Effector memory CD4-positive, alpha-beta T cell (primary cell): ENCODE measurements around the gene ARHGAP19.

Source experiments
- DNase-seq, 3 donors: peaks; one replicate each; pipeline ENCODE4 v3.0.0-alpha.2; 2020
- H3K27ac ChIP-seq: 2 replicates; pipeline ENCODE4 v1.7.0; 2013; ENCODE audit warnings: mild to moderate bottlenecking, low read length, moderate library complexity; ENCODE audit not compliant: insufficient read depth, poor library complexity, severe bottlenecking
- H3K27me3 ChIP-seq: replicated peaks from 2 replicates; pipeline ENCODE4 v1.7.0; 2013; ENCODE audit warnings: mild to moderate bottlenecking, low read length; ENCODE audit not compliant: insufficient read depth, control insufficient read depth, poor library complexity, severe bottlenecking
- H3K36me3 ChIP-seq: 2 replicates; pipeline ENCODE4 v1.7.0; 2013; ENCODE audit warnings: mild to moderate bottlenecking, low read length, moderate library complexity; ENCODE audit not compliant: control insufficient read depth, insufficient read depth
- H3K4me1 ChIP-seq: 2 replicates; pipeline ENCODE4 v1.7.0; 2013; ENCODE audit warnings: low read length, mild to moderate bottlenecking; ENCODE audit not compliant: control insufficient read depth, insufficient read depth, poor library complexity, severe bottlenecking
- H3K4me3 ChIP-seq: 2 replicates; pipeline ENCODE4 v1.7.0; 2013; ENCODE audit warnings: low read length, low read depth, mild to moderate bottlenecking; ENCODE audit not compliant: insufficient read depth, poor library complexity, severe bottlenecking
- H3K9me3 ChIP-seq: 2 replicates; pipeline ENCODE4 v1.7.0; 2013; ENCODE audit warnings: mild to moderate bottlenecking, low read length, moderate library complexity; ENCODE audit not compliant: control insufficient read depth

The ARHGAP19 gene

GRCh38 chr10:97185326-97186058, 106.9 kb downstream of the ARHGAP19 start, which contains the start of gene SLIT1:
SLIT1 (minus strand) TSS chr10:97185959; CDS start chr10:97185674, 285 bp downstream.
- Histone ChIP-seq H3K27me3 (peaks cover 10% of the 10 kb centered on the region), H3K9me3 (no peaks in the 10 kb centered on the region), H3K4me3 (peak within 1 kb of the TSS; percentile 4), H3K4me1 (no peaks in the 10 kb centered on the region), H3K36me3 (no peaks in the 10 kb centered on the region), H3K27ac (no peak within 1 kb of the TSS)
- no peak for DNase-seq

- Histone ChIP-seq H3K27me3 (peaks cover 10% of the 10 kb centered on the region), H3K4me3 (no peak overlapping the region), H3K36me3 (no peaks in the 10 kb centered on the region), H3K9me3 (no peaks in the 10 kb centered on the region), H3K4me1 (no peaks in the 10 kb centered on the region), H3K27ac (no peak overlapping the region)
- DNase-seq: no peak
Measured at GRCh38 chr10:97184971-97185325, 107.5 kb downstream of the ARHGAP19 start.

GRCh38 chr10:97183314-97183713, 109.1 kb downstream of the ARHGAP19 start:
- no peaks in the 10 kb centered on the region for H3K36me3 ChIP-seq
- peaks cover 10% of the 10 kb centered on the region for H3K27me3 ChIP-seq
- no peaks in the 10 kb centered on the region for H3K4me1 ChIP-seq
- H3K27ac ChIP-seq: no peak overlapping the region
- H3K4me3 ChIP-seq: no peak overlapping the region
- no peaks in the 10 kb centered on the region for H3K9me3 ChIP-seq
- no peak for DNase-seq

GRCh38 chr10:97182288-97182990, 110.0 kb downstream of the ARHGAP19 start:
- Histone ChIP-seq H3K36me3 (no peaks in the 10 kb centered on the region), H3K27ac (no peak overlapping the region), H3K27me3 (peaks cover 10% of the 10 kb centered on the region), H3K9me3 (no peaks in the 10 kb centered on the region), H3K4me3 (no peak overlapping the region), H3K4me1 (no peaks in the 10 kb centered on the region)
- no peak for DNase-seq

DNA sequence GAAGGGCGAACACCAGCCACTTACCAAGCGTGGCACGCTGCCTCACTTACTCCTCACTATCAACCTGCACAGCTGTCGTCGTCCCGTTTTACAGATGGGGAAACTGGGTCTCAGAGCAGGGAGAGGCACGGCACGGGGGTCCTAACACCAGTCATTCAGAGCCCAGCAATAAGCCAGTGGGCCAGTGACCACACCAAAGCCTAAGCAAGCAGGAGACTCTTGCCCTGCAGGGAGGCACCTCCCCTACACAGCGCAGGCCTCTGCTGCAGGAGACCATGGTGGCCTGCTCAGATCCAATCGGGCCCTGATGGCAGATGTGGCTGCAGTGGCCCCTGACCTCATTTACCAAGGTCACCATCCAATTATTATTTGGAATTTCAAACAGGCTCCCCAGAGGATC, 111.5 kb downstream of the ARHGAP19 start:
- H3K4me1 ChIP-seq: no peaks in the 10 kb centered on the region

GRCh38 chr10:97180363-97180755, 112.1 kb downstream of the ARHGAP19 start:
- no peak overlapping the region for H3K27ac ChIP-seq
- H3K9me3 ChIP-seq: no peaks in the 10 kb centered on the region
- H3K4me1 ChIP-seq: no peaks in the 10 kb centered on the region
- DNase-seq: no peak
- no peak overlapping the region for H3K4me3 ChIP-seq
- H3K27me3 ChIP-seq: peaks cover 3% of the 10 kb centered on the region
- no peaks in the 10 kb centered on the region for H3K36me3 ChIP-seq

More for the DNA sequence above, 111.5 kb downstream of the ARHGAP19 start:
- Histone ChIP-seq H3K36me3 (no peaks in the 10 kb centered on the region), H3K4me3 (no peak overlapping the region), H3K9me3 (no peaks in the 10 kb centered on the region), H3K27me3 (peaks cover 3% of the 10 kb centered on the region), H3K27ac (no peak overlapping the region)
- no peak for DNase-seq

DNA sequence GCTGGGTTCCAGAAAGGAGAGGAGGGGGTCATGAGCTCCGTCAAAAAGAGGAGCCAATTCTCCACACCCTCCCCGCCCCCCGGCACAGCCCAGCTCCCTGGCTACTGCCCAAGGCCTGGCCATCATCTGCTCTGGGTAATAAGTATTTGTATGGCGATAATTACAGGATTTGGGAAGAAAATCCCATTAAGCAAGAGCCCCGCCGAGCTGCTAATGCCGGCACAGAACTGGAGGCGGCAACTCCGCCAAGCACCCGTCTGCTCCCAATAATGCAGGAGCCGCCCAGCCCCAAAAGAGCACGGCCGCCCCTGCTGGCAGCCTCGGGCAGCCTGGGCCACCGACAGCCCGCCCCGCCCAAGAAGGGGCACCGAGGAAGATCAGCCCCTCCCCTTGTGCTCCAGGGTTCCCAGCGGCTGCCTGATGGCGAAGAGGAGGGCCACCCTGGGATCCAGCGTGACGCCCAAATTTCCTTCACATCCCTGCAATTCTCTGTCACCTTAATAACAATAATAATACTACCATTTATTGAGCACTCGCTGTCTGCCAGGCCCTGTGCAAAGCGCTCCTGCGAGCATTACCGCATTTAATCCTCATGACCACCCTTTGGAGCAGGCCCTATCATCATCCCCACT, 112.6 kb downstream of the ARHGAP19 start:
- Histone ChIP-seq H3K9me3 (no peaks in the 10 kb centered on the region), H3K4me3 (no peak overlapping the region), H3K27me3 (peaks cover 3% of the 10 kb centered on the region), H3K36me3 (no peaks in the 10 kb centered on the region), H3K4me1 (no peaks in the 10 kb centered on the region), H3K27ac (no peak overlapping the region)
- no peak for DNase-seq

- no peaks in the 10 kb centered on the region for H3K36me3 ChIP-seq
- peaks cover 3% of the 10 kb centered on the region for H3K27me3 ChIP-seq
Measured at GRCh38 chr10:97179311-97179710, 113.1 kb downstream of the ARHGAP19 start.

DNA sequence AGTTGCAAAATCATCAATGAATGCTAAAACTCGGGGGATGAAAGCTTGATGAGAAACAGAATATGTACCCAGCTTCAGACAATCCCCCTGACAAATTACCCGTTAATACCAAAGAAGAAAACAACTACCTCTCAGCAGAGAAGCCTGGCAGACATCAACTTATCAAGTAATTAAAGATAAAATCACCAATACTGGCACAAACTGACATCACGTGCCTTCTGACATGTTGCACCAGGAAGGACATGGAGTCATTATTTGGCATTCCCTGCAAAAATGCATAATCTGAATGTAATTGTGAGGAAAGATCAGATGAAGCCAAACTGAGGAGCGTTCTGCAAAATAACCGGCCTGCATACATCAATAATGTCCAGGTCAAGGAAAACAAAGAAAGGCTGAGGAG, 114.4 kb downstream of the ARHGAP19 start:
- H3K36me3 ChIP-seq: no peaks in the 10 kb centered on the region
- DNase-seq: no peak
- no peak overlapping the region for H3K27ac ChIP-seq
- H3K9me3 ChIP-seq: no peaks in the 10 kb centered on the region
- no peak overlapping the region for H3K4me3 ChIP-seq
- H3K4me1 ChIP-seq: no peaks in the 10 kb centered on the region
- peaks cover 3% of the 10 kb centered on the region for H3K27me3 ChIP-seq

More at GRCh38 chr10:97179311-97179710, 113.1 kb downstream of the ARHGAP19 start:
- no peaks in the 10 kb centered on the region for H3K4me1 ChIP-seq
- no peak for DNase-seq
- no peaks in the 10 kb centered on the region for H3K9me3 ChIP-seq
- H3K4me3 ChIP-seq: no peak overlapping the region
- H3K27ac ChIP-seq: no peak overlapping the region

DNA sequence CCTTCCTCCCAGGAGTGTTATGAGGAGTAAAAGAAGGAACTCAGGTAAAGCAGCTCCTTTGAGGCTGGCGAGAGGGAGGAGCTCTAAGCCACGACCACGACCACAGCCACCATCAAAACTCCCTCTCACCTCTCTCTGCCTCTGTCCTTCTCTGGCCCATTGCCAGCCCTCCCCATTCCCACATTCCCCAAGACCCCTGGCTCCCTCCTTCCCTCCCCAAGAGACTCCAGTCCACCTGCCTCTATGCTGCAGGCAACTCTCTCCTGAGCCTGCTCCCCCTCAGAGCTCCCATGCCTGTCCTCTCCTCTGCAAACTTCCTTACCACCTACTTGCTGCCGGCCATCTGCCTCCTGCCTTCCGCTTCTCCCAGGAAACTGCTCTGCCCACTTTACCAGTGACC, 116.2 kb downstream of the ARHGAP19 start:
- Histone ChIP-seq H3K27me3 (peaks cover 3% of the 10 kb centered on the region), H3K36me3 (no peaks in the 10 kb centered on the region), H3K4me3 (no peak overlapping the region), H3K27ac (no peak overlapping the region), H3K9me3 (no peaks in the 10 kb centered on the region), H3K4me1 (no peaks in the 10 kb centered on the region)
- DNase-seq: no peak
